ENCODE data around the gene PPP1R13L. TPM values are rescaled to one million over a fixed set of nuclear protein-coding genes. Genes with fewer than 3 reads are reported as not detected.
"Not testable (repeated sequence)": the region's sequence is repeated elsewhere in the genome, so short reads cannot be mapped to it uniquely, and the experiment has no call there.

PPP1R13L gene
- total RNA-seq, 2 experiments from 2014 or later: 7.8 to 15.5 TPM

DNA sequence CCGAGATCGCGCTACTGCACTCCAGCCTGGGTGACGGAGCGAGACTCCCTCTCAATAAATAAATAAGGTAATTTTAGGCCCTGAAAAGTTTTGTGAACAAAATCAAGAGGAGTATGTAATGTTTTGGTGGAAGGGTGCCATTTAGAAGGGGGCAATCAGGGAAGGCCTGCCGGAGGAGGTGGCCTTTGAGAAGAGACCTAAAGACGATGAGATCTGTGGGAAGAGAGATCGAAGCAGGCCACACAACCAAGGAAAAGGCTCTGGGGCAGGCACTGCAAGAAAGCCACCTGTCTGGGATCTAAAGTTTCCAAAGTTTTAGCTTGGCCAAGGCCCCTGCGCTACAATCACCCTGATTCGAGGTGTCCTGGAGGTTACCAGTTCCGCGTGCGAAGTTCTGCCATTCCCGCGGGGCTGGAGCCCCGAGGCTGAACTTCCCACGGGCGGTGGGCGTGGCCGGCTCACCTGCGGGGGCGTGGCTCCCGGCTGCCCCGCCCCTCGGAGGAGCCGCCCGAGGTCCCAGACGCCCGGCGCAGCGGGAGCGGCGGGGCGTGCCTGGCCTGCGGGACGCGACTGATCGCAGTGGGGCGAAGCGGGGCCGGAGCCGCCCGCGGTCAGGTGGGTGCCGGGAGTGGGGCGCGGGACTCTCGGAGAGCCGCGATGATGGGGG, 64.5 kb downstream of the PPP1R13L start, which contains the start of gene KLC3:
Gene KLC3, plus strand, starts transcription at position 519 of the 667 bp plus-strand sequence. CDS start 4,792 bp downstream, outside the sequence.
- no peak within 1 kb of the TSS for H3K27ac ChIP-seq (ENCODE audit: low read depth, low read length, poor library complexity, severe bottlenecking)
- H3K9me2 ChIP-seq (ENCODE audit: insufficient read depth, low read length): no peaks in the 10 kb centered on the region
- H3K36me3 ChIP-seq (ENCODE audit: insufficient read depth, low read length): no peaks in the 10 kb centered on the region
- no peaks in the 10 kb centered on the region for H3K9me3 ChIP-seq (ENCODE audit: low read length)
- H3K79me2 ChIP-seq (ENCODE audit: insufficient read depth, low read depth, low read length): no peaks in the 10 kb centered on the region
- CTCF ChIA-PET (ENCODE audit: unreplicated experiment): no interaction called here
- intact Hi-C loops (cut with micrococcal nuclease; ENCODE audit: unreplicated experiment): no loop called here
- no TSS peak for BruUV-seq (replicated peaks)
- H2AFZ ChIP-seq (ENCODE audit: low read length): no peak within 1 kb of the TSS
- DNase-seq (ENCODE audit: low spot score): peak; percentile 52
- H4K20me1 ChIP-seq (ENCODE audit: insufficient read depth, low read length): no peaks in the 10 kb centered on the region
- peak within 1 kb of the TSS; percentile 56 for H3K4me3 ChIP-seq (ENCODE audit: low read depth, low read length, poor library complexity, severe bottlenecking)
- peak within 1 kb of the TSS; percentile 58 for H3K4me2 ChIP-seq (ENCODE audit: low read length)
- POLR2A ChIA-PET: no interaction called here
- no peak for TF ChIP-seq EZH2phosphoT487 (IDR thresholded peaks at IDR 0.05; ENCODE audit: borderline replicate concordance, low read depth, low read length)
- TF ChIP-seq, protein P1, sequence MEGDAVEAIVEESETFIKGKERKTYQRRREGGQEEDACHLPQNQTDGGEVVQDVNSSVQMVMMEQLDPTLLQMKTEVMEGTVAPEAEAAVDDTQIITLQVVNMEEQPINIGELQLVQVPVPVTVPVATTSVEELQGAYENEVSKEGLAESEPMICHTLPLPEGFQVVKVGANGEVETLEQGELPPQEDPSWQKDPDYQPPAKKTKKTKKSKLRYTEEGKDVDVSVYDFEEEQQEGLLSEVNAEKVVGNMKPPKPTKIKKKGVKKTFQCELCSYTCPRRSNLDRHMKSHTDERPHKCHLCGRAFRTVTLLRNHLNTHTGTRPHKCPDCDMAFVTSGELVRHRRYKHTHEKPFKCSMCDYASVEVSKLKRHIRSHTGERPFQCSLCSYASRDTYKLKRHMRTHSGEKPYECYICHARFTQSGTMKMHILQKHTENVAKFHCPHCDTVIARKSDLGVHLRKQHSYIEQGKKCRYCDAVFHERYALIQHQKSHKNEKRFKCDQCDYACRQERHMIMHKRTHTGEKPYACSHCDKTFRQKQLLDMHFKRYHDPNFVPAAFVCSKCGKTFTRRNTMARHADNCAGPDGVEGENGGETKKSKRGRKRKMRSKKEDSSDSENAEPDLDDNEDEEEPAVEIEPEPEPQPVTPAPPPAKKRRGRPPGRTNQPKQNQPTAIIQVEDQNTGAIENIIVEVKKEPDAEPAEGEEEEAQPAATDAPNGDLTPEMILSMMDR (conservative IDR thresholded peaks at IDR 0.05; ENCODE audit: low read length): no peak
- peaks cover 8% of the 10 kb centered on the region for H3K4me1 ChIP-seq (ENCODE audit: insufficient read depth, low read length, poor library complexity, severe bottlenecking)

DNA sequence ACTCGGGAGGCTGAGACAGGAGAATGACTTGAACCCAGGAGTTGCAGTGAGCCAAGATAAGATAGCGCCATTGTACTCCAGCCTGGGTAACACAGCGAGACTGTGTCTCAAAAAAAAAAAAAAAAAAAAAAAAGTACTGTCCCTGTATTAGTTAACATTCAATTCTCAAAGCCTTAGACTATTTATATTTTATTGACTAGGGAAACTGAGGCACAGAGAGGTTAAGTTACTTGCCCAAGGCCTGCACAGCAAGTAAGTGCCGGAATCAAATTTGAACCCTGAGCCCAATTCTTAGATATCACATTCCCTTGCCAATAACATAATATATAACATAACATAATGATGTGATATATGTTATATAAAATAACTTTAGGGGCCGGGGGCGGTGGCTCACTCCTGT, 65.2 kb downstream of the PPP1R13L start:
- no peaks in the 10 kb centered on the region for H3K9me2 ChIP-seq (ENCODE audit: insufficient read depth, low read length)
- no peaks in the 10 kb centered on the region for H3K9me3 ChIP-seq (ENCODE audit: low read length)
- H3K4me2 ChIP-seq (ENCODE audit: low read length): no peak overlapping the region
- no peaks in the 10 kb centered on the region for H4K20me1 ChIP-seq (ENCODE audit: insufficient read depth, low read length)
- CTCF ChIA-PET (ENCODE audit: unreplicated experiment): no interaction called here
- POLR2A ChIA-PET: no interaction called here
- TF ChIP-seq, protein P1 (conservative IDR thresholded peaks at IDR 0.05; ENCODE audit: low read length): no peak
- no peak for TF ChIP-seq EZH2phosphoT487 (IDR thresholded peaks at IDR 0.05; ENCODE audit: borderline replicate concordance, low read depth, low read length)
- H3K4me1 ChIP-seq (ENCODE audit: insufficient read depth, low read length, poor library complexity, severe bottlenecking): peaks cover 8% of the 10 kb centered on the region
- H3K36me3 ChIP-seq (ENCODE audit: insufficient read depth, low read length): no peaks in the 10 kb centered on the region
- intact Hi-C loops (cut with micrococcal nuclease; ENCODE audit: unreplicated experiment): loop anchor here (2.0 to 5.0 kb wide), 2 partner anchors 87 to 153 kb away; partner anchors contain the start of gene MARK4
- no peak overlapping the region for H2AFZ ChIP-seq (ENCODE audit: low read length)
- no peak overlapping the region for H3K4me3 ChIP-seq (ENCODE audit: low read depth, low read length, poor library complexity, severe bottlenecking)
- no peak overlapping the region for H3K27ac ChIP-seq (ENCODE audit: low read depth, low read length, poor library complexity, severe bottlenecking)
- no peaks in the 10 kb centered on the region for H3K79me2 ChIP-seq (ENCODE audit: insufficient read depth, low read depth, low read length)
- BruUV-seq (replicated peaks): no TSS peak
- no peak for DNase-seq (ENCODE audit: low spot score)

DNA sequence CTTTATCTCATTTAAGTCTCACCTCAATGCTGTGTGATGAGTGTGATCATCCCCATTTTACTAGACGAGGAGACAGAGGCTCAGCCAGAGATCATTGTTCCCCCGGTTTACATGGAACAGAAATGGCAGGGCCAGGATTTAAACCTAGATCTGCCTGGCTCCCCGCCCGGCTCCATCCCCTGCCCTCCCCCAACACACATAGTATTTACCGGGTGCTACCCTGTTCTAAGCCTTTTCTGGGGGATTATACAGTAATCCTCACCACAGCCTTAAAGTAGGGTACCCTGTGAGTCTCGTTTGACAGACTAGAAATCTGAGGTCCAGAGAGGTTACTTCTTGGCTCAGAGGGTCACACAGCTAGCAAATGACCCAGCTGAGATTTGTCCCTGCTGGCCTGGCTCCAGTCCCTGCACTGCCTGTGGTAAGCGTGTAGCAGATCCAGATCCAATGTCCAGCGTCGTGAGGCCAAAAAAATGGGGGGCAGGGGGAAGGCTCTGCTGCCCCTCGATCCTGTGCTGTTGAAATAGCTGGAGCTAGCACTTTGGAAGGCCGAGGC, 68.1 kb downstream of the PPP1R13L start:
- ChIA-PET CTCF (ENCODE audit: unreplicated experiment) (no interaction called here), POLR2A (no interaction called here)
- DNase-seq (ENCODE audit: low spot score): no peak
- H3K4me3 ChIP-seq (ENCODE audit: low read depth, low read length, poor library complexity, severe bottlenecking): no peak overlapping the region
- H3K27ac ChIP-seq (ENCODE audit: low read depth, low read length, poor library complexity, severe bottlenecking): no peak overlapping the region
- intact Hi-C loops (cut with micrococcal nuclease; ENCODE audit: unreplicated experiment): loop anchor here (5.0 kb wide), 1 partner anchor 84 kb away; the partner anchor contains the start of gene MARK4
- no peak overlapping the region for H2AFZ ChIP-seq (ENCODE audit: low read length)
- no TSS peak for BruUV-seq (replicated peaks)
- TF ChIP-seq EZH2phosphoT487 (IDR thresholded peaks at IDR 0.05; ENCODE audit: borderline replicate concordance, low read depth, low read length): no peak
- TF ChIP-seq, protein P1 (conservative IDR thresholded peaks at IDR 0.05; ENCODE audit: low read length): no peak
- no peaks in the 10 kb centered on the region for H3K79me2 ChIP-seq (ENCODE audit: insufficient read depth, low read depth, low read length)
- no peaks in the 10 kb centered on the region for H4K20me1 ChIP-seq (ENCODE audit: insufficient read depth, low read length)
- H3K9me3 ChIP-seq (ENCODE audit: low read length): no peaks in the 10 kb centered on the region
- H3K4me1 ChIP-seq (ENCODE audit: insufficient read depth, low read length, poor library complexity, severe bottlenecking): peaks cover 8% of the 10 kb centered on the region
- H3K9me2 ChIP-seq (ENCODE audit: insufficient read depth, low read length): no peaks in the 10 kb centered on the region
- no peaks in the 10 kb centered on the region for H3K36me3 ChIP-seq (ENCODE audit: insufficient read depth, low read length)
- H3K4me2 ChIP-seq (ENCODE audit: low read length): no peak overlapping the region

DNA sequence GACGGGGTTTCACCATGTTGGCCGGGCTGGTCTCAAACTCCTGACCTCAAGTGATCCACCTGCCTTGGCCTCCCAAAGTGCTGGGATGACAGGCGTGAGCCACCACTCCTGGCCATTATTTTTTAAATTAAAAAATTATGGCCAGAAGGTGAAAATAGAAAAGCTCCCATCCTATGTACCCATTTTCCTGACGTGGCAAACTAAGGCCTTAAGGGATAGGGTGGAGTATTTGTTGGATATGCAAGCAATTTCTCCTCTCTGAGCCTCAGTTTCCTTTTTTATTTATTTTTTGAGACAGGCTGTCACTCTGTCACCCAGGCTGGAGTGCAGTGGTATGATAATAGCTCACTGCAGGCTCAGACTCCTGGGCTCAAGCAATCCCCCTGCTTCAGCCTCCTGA, 70.0 kb downstream of the PPP1R13L start:
- H3K79me2 ChIP-seq (ENCODE audit: insufficient read depth, low read depth, low read length); H3K4me1 ChIP-seq (ENCODE audit: insufficient read depth, low read length, poor library complexity, severe bottlenecking); POLR2A ChIA-PET; H4K20me1 ChIP-seq (ENCODE audit: insufficient read depth, low read length); H2AFZ ChIP-seq (ENCODE audit: low read length); H3K4me3 ChIP-seq (ENCODE audit: low read depth, low read length, poor library complexity, severe bottlenecking); H3K36me3 ChIP-seq (ENCODE audit: insufficient read depth, low read length); H3K4me2 ChIP-seq (ENCODE audit: low read length); BruUV-seq (replicated peaks); H3K27ac ChIP-seq (ENCODE audit: low read depth, low read length, poor library complexity, severe bottlenecking); DNase-seq (ENCODE audit: low spot score); CTCF ChIA-PET (ENCODE audit: unreplicated experiment); H3K9me3 ChIP-seq (ENCODE audit: low read length); H3K9me2 ChIP-seq (ENCODE audit: insufficient read depth, low read length): not testable (repeated sequence)
- intact Hi-C loops (cut with micrococcal nuclease; ENCODE audit: unreplicated experiment): loop anchor here (5.0 kb wide), 1 partner anchor 83 kb away; the partner anchor contains the start of gene MARK4

Measured in OCI-LY7 (cell line).